ENCODE measurements around the gene CRTC3.

CRTC3 gene

GRCh38 chr15:90619939-90620338 lies 90.2 kb downstream of the CRTC3 start:
- no peak overlapping the region for H3K27ac ChIP-seq
- no peaks in the 10 kb centered on the region for H3K36me3 ChIP-seq (ENCODE audit: control insufficient read depth, insufficient read depth, low read length)
- no peaks in the 10 kb centered on the region for H3K4me1 ChIP-seq
- H2AFZ ChIP-seq, result no peak overlapping the region
- H3K4me3 ChIP-seq (ENCODE audit: low read depth, low read length), result no peak overlapping the region
- no peaks in the 10 kb centered on the region for H3K79me2 ChIP-seq
- TF ChIP-seq CTCF (IDR thresholded peaks at IDR 0.05), result no peak
- no peak overlapping the region for H3K4me2 ChIP-seq (ENCODE audit: low read length)
- H3K9me3 ChIP-seq (ENCODE audit: control insufficient read depth, low read length), result no peaks in the 10 kb centered on the region
- H3K9ac ChIP-seq, result no peak overlapping the region
- no peaks in the 10 kb centered on the region for H3K27me3 ChIP-seq (ENCODE audit: control insufficient read depth, insufficient read depth, low read length)

- Histone ChIP-seq H3K79me2 (no peaks in the 10 kb centered on the region), H2AFZ (no peak overlapping the region), H3K27me3 (ENCODE audit: control insufficient read depth, insufficient read depth, low read length) (no peaks in the 10 kb centered on the region), H3K4me3 (ENCODE audit: low read depth, low read length) (no peak overlapping the region), H3K4me1 (no peaks in the 10 kb centered on the region), H3K9me3 (ENCODE audit: control insufficient read depth, low read length) (no peaks in the 10 kb centered on the region), H3K27ac (no peak overlapping the region), H3K36me3 (ENCODE audit: control insufficient read depth, insufficient read depth, low read length) (no peaks in the 10 kb centered on the region), H3K9ac (no peak overlapping the region), H3K4me2 (ENCODE audit: low read length) (no peak overlapping the region)
- TF ChIP-seq CTCF (IDR thresholded peaks at IDR 0.05), result no peak
These were observed 90.8 kb downstream of the CRTC3 start for GRCh38 chr15:90620379-90621067.

GRCh38 chr15:90623854-90624253 lies 94.1 kb downstream of the CRTC3 start:
- TF ChIP-seq CTCF (IDR thresholded peaks at IDR 0.05), result no peak
- H3K4me3 ChIP-seq (ENCODE audit: low read depth, low read length), result no peak overlapping the region
- H3K4me2 ChIP-seq (ENCODE audit: low read length), result no peak overlapping the region
- H3K27ac ChIP-seq, result no peak overlapping the region
- no peak overlapping the region for H3K9ac ChIP-seq
- H3K9me3 ChIP-seq (ENCODE audit: control insufficient read depth, low read length), result no peaks in the 10 kb centered on the region
- no peak overlapping the region for H2AFZ ChIP-seq
- H3K36me3 ChIP-seq (ENCODE audit: control insufficient read depth, insufficient read depth, low read length), result no peaks in the 10 kb centered on the region
- no peaks in the 10 kb centered on the region for H3K27me3 ChIP-seq (ENCODE audit: control insufficient read depth, insufficient read depth, low read length)
- no peaks in the 10 kb centered on the region for H3K79me2 ChIP-seq
- H3K4me1 ChIP-seq, result no peaks in the 10 kb centered on the region

GRCh38 chr15:90624278-90624981 lies 94.7 kb downstream of the CRTC3 start:
- Histone ChIP-seq H3K4me3 (ENCODE audit: low read depth, low read length) (no peak overlapping the region), H3K9ac (no peak overlapping the region), H3K27me3 (ENCODE audit: control insufficient read depth, insufficient read depth, low read length) (no peaks in the 10 kb centered on the region), H3K79me2 (no peaks in the 10 kb centered on the region), H3K27ac (no peak overlapping the region), H3K9me3 (ENCODE audit: control insufficient read depth, low read length) (no peaks in the 10 kb centered on the region), H2AFZ (no peak overlapping the region), H3K4me1 (no peaks in the 10 kb centered on the region), H3K4me2 (ENCODE audit: low read length) (no peak overlapping the region), H3K36me3 (ENCODE audit: control insufficient read depth, insufficient read depth, low read length) (no peaks in the 10 kb centered on the region)
- no peak for TF ChIP-seq CTCF (IDR thresholded peaks at IDR 0.05)

Measured in parathyroid adenoma (tissue), 2 donors.